Hematopoietic multipotent progenitor cell treated with erythropoietin and hydrocortisone succinate and interleukin-3 and kit ligand, for 8 days (in vitro differentiated cells): ENCODE data around the gene RFX5.
"Not testable (repeated sequence)": the region's sequence is repeated elsewhere in the genome, so short reads cannot be mapped to it uniquely, and the experiment has no call there.

Source experiments
- DNase-seq: peaks from one replicate; pipeline ENCODE4 v3.0.0-alpha.2; 2015

The RFX5 gene

DNA sequence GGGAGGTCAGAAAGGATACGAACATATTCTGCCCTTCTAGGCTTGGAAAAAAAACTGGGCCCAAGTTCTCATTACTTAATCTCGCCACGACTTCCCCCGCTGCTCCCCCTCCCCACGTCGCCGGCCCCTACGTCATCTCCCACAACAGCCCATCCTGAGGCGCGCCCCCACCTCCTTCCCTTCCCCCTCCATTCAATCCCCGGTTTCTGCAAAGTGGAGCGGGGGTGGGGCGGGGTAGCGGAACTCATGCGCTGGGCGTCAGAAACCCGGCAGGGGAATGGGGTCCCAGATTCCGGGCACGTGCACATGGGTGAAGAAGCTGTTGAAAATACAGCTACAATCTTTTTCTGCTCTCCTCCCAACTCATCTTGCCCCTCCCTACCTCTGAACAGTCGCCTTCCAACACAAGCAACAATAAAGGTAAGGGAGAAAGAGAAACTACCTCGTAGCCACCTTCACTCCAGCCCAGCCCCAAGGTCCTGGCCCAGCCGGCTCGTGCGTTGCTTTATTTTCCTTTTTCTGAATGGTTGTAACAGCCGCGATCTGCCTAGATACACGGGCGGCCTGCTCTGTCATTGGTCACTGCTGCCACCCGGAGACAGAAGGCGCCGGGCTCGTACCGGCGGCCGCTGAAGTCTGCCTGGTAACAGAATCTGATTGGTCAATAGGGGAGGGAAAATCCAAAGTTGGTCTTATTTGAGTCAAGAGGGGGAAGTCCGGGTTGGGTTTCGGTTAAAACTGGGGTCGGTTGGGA lies at the start of gene RFX5:
TSS of gene RFX5 (minus strand) at position 484 of the 754 bp plus-strand sequence. CDS start 932 bp downstream, outside the sequence.
- peak; percentile 98 for DNase-seq

DNA sequence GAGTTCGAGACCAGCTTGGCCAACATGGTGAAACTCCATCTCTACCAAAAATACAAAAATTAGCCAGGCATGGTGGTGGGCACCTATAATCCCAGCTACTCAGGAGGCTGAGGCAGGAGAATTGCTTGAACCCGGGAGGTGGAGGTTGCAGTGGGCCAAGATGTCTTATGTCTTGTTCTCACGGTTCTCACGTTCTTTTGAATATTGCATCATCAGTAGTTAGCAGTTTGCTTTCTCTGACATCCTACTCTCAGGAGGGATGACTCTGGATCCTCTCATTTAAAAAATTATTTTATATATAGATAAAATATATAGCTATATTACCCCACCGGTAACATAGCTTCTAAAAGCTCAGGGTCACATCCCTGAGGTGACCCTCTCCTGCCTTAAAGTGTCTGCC lies 49.2 kb upstream of the RFX5 start:
- DNase-seq = not testable (repeated sequence)

DNA sequence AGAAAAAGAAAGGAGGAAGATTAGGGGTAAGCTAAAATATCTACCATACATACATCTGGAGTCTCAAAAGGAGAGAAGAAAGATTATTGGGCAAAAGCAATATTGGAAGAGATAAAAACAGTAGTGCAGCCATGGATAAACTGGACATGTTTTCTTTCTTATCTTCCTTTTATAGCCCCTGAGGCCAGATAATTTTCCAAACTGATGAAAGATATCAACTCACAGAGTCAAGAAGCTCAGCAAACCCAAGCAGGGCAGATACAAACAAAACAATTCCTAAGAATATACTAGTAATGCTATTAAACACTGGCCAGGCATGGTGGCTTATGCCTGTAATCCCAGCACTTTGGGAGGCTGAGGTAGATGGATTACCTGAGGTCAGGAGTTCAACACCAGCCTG lies 46.5 kb upstream of the RFX5 start:
- DNase-seq = no peak

DNA sequence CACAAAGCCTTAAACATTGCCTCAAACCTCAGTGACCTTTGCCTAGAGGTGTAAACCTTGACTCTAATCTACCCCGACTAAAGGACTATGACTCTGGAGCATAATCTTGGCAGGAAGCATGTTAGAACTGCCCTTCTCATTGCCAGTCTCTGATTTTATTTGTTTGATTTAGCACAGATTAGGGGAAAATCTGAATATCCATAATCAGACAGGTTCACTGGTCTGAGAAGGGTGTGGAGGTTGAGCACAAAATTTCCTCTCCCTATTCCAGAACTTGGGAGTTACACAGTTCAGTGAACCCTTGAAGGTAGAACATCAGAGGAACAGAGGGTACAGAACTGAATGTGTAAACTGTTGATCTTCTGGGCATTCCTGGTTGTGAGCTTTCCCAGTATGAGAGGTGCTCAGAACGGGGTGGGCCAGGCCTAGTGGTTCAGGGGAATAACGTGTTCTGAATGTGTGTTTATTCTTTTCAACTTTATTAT lies 44.1 kb upstream of the RFX5 start:
- DNase-seq = no peak

DNA sequence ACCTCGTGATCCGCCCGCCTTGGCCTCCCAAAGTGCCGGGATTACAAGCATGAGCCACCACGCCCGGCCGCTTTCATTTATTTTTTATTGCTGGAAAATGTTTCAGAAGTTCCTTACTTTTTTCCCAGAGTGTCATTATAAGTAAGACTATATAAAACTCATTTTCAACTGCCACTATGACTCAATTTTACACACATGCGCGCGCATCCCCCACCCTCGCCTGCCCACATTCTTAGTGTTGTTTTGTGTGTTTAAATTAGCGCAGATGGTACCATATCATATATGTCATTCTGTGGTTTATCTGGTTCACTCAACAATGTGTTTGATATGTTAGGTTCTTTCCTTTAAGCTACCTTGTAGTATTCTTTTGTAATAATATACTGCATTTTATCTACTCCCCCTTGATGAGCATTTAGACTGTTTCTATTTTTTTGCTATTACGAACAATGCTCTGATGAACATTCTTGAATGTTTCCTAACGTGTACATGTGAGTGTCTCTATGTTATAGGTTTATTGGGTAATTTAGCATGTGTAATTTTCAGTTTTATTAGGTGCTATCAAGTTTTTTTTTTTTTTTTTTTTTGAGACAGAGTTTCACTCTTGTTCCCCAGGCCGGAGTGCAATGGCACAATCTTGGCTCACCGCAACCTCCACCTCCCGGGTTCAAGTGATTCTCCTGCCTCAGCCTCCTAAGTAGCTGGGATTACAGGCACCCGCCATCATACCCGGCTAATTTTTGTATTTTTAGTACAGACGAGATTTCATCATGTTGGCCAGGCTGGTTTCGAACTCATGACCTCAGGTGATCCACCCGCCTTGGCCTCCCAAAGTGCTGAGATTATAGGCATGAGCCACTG lies 43.4 kb upstream of the RFX5 start:
- DNase-seq = not testable (repeated sequence)

DNA sequence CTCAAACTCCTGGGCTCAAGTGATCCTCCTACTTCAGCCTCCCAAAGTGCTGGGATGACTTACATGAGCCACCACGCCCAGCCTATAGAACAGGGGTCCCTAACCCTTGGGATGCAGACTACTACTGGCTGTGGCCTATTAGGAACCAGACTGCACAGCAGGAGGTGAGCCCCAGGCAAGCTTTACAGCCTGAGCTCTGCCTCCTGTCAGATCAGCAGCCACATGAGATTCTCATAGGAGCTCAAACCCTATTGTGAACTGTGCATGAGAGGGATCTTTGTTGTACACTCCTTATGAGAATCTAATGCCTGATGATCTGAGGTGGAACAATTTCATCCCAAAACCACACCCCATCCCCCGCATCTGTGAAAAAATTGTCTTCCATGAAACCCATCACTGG lies 39.0 kb upstream of the RFX5 start:
- DNase-seq = no peak

DNA sequence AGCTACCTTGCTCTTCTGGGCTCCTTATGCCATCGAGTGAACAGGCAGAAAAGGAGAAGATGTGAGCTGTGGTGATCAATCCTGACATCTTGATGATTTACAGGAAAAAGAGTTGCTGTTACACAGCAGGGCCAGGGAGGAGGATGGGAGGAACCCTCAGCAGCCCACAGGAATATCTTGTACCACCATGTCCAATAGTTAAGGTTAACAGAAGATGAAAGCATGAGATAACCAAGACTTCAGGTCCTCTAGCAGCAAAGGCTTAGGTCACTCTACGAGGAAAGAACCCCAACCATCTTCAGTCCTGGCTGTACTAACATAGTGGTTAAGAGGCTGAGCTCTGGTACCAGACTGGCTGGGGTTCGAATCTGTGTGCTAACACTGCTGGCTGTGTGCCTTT lies 37.5 kb upstream of the RFX5 start:
- peak; percentile 55 for DNase-seq

DNA sequence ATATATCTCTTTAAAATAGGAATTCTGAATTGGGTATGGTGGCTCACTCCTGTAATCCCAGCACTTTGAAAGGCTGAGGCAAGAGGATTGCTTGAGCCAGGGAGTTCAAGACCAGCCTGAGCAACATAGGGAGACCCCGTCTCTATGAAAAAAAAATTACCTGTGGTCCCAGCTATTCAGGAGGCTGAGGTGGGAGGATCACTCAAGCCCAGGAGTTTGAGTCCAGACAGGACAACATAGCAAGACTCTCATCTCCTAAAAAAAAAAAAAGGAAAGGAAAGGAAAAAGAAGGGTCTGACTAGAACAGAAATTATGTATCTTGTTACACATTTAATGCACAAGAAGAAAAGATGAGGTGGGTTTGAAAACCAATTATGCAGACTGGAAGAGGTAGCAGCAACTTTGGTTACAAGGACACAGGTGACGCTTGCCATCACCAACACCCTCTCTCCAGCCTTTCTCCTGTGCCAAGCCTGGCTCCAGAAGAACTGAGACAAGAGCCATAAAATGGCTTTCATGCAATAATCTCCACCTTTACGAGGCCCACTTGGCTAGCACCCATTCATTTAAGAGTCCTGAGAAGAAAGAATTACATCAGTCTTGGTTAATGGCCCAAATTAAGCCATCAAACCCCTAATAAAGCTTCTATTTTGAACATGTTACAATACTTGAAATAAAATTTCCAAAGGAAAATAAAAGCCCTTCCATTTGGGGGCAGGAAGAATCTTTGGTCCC lies 30.3 kb upstream of the RFX5 start:
- DNase-seq = no peak

DNA sequence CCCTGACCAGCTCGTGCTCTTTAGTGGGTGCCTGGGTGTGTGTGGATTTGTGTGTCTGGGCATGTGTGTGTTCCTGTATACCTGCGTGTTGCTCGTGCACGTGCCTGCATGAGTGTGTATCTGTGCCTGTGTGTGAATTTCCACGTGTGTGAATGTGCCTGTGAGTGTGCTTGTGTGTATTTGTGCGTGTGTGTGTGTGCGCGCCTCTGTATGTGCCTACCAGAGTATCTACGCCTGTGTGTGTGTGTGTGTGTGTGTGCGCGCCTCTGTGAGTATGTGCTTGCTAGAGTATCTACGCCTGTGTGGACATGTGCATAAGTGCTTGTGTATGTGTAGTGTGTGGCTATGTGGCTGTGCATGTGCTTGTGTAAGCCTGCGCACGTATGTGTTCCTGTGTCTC lies 26.1 kb upstream of the RFX5 start:
- DNase-seq = no peak

DNA sequence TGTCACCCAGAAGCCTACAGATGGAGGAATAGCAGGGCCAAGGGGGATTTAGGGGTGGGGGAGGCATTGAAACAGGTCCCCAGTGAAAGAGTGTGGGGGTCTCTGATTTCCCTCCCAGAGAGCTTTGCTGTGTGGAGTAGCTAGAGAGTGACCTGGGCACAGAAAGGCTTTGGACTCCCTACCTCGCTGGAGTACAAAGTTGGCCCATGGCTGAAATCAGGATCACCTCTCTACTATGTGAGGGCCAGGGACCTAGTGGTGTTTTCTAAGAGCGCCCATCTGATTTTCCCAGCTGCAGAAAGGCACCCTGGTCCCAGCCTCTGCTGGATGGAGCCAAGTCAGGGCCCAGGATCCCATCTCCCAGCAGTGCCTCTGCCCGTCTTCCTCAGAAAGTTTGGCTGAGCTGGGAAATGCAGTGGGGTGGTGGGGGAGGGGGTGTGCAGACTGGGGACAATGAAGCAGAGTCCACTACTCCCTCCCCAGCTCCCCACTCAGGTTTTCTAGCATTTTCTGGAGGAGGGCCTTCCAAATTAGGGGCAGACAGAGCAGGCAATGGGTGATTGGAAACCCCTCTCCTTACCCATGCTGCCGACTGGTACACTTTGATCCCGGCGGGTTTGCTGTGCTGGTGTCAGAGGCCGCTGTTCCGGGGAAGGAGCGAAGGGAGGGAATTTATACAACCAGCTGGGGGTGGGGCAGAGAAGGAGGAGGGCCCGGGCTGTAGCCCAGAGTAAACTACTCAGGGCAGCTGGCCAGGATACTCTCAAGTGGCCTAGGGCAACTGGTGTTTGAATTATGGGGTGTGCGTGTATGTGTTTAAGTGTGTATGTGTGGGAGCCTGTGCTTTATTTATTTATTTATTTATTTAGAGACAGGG lies 25.2 kb upstream of the RFX5 start, which contains the start of gene SELENBP1:
TSS of gene SELENBP1 (minus strand) at position 648 of the 877 bp plus-strand sequence. CDS start at position 584, 64 bp downstream.
- peak; percentile 73 for DNase-seq

DNA sequence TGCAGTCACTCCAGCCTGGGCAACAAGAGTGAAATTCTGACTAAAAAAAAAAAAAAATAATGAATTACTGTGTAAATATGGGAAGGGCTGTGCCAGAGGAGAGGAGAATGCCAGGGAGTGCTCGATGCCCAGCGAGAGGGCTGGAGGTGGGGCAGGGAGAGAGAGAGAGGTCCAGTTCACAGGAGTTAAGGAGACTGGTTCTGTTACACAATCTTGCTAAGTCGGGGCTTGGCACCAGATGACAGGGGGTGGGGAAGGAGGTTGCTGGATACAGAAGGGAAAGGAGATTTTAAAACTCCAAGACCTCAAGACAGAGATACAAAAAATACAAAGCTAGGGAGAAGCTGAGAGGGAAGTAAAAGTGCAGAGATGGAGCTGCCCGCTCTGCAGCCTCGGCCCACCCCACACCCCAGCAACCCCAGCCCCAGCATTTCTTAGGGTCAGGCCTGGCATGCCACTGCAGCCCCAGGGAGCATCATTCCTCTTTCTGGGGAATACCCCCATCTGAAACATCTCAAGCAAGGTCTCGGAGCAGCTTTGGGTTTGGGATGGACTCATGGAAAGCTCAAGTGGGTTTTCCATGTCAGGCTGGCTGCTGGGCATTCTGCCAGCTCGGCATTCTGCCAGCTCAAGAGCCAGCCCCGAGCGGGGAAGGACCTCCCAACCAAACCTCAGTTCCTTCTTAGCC lies 24.5 kb upstream of the RFX5 start:
- peak; percentile 80 for DNase-seq

DNA sequence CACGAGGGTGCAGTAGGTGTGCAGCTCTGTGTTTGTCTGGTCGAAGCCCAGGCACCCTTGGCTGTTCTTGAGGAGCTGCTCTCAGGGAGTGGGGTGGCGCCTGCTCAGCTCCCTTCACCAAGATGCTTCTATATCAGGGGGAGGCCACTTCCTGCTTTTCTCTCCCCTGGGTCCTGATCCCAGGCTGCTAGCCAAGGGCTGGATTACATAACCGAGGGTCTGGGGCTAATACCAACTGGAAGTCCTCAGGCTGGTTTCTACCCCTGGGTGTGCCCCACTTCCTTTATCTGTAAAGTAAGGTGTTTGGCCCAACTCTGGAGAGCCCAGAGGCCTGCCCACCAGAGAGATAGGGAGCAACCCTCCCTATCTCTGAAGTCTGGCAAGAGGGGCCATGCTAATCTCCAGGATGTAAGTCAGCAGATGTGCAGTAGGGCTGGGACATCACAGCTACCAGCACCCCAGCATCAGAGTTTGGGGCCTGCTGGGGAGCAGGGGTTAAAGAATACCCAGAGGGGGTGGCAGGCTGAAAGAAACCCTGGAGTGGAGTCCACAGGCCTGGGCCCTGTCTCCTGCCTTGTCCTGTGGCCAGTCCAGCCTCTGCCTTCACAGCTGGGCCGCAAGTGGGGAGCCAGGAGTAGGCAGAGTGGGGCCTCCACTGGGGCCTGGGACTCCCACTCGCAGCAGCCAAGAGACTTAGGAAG lies 23.3 kb upstream of the RFX5 start:
- peak; percentile 100 for DNase-seq

DNA sequence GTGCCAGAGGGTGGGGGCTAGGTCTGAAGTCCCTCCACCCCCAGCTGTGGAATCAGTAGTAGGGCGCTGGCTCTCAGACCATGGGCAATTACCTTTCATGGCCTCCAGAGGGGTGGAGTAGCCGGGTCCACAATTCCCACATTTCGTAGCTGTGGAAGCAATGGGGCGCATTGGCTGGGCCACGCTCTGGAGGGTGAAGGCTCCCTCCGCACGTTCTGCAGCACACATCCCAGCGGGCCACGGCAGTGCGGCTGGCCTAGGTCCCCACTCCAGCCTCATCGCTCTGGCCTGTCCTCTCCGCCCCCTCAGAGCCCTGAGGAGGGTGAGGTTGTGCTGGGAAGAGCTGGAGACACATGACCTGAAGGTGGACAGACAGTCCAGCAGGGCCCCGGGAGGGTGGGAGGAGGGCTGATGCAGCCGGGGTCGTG lies 22.6 kb upstream of the RFX5 start:
- no peak for DNase-seq

DNA sequence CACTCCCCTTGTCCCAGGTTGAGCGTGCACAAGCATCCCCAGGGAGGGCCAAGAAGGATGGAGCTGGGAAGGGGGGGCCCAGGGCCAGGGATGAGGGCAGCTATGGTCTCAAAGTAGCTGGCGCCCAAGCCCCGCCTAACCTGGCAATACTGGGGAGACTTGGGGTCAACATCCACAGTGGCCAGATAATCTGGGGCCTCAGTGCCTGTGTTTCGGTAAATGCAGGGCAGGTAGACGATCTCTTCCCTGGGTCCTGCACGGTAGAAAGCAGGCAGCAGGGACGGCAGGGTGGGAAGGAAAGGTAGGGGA lies 22.2 kb upstream of the RFX5 start:
- no peak for DNase-seq

DNA sequence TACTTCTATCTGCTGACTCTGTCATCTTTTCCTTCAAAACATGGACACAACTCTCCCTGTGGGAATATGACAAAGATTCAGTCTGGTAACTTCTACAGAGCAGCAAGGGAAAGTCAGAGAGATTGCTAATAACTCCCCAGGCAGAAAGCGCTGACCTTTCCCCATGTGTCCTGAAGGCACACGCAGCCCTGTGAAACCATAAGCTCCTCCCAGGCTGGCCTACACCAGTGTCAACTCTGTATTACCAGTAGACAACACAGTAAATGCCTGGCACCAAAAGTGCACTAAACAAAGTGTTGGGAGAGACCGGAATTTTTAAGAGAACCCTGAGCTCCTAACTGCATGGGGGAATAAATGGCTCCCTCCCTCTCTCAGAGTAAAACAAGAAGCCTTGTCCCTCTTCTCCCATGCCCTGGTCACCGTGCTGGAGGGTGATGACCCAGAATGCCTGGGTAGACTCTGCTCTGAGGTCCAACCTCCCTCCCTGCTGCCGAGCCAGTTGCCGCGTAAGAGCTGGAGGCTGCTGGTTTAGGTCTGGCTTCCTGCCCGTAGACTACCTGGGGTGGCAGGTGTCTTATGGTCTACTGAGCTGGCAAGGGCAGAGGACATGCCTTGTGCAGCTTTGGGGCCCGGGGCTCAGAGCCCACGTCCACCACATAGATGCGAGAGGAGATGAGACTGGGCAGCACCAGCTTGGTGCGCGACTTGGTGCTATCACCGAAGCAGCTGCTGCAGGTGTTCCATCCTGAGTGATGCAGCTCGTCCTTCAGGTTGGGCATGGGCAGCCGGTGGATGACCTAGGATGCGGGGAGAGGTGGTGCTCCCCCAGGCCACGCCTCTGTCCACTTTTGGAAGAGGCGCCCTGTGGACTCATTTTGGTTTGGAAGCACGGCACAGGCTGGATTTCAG lies 21.6 kb upstream of the RFX5 start:
- no peak for DNase-seq

DNA sequence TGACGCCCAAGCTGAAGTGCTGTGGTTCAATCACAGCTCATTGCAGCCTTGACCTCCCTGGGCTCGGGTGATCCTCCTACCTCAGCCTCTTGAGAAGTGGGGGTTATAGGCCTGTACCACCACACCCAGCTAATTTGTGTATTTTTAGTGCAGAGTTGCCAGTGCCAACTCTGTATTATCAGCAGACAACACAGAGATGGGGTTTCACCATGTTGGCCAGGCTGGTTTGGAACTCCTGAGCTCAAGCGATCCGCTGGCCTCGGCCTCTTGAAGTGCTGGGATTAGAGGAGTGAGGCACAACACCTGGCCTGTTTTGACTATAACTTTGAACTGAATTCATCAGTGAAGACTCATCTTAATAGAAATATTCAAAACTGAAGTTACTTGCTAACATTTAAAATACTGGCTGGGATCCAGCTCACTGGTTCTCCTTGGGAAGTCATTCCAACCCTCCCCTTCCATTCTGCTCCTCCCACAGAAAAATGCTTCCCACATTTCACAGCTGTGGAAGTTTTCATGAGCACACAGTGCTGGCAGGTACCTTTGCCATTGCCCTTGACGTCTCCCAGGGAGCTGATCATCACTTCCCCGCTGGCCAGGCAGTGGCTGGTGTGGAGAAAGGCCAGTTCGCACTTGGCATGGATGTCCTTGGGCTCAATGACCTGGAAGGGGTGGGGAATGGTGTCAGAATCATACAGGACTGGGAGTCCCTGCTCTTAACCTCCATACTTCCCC lies 20.8 kb upstream of the RFX5 start:
- peak; percentile 85 for DNase-seq

DNA sequence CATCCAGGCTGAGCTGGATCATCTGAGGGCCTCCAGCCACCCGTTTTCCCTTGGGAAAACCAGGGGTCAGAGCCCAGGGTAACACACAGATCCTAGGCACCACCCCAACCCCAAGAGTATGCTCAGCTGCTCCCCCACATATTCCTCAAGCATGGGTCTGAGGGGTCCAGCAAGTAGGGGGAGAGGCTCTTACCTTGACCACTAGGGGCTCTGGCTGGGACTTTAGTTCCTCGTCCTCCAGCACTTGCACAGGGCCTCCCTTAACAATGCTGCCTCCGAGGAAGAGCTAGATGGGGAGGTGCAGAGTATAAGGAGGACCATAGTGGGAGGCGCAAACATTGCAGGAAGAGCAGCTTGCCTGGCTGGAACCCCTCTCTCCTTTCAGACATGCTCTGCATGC lies 17.9 kb upstream of the RFX5 start:
- DNase-seq = no peak

DNA sequence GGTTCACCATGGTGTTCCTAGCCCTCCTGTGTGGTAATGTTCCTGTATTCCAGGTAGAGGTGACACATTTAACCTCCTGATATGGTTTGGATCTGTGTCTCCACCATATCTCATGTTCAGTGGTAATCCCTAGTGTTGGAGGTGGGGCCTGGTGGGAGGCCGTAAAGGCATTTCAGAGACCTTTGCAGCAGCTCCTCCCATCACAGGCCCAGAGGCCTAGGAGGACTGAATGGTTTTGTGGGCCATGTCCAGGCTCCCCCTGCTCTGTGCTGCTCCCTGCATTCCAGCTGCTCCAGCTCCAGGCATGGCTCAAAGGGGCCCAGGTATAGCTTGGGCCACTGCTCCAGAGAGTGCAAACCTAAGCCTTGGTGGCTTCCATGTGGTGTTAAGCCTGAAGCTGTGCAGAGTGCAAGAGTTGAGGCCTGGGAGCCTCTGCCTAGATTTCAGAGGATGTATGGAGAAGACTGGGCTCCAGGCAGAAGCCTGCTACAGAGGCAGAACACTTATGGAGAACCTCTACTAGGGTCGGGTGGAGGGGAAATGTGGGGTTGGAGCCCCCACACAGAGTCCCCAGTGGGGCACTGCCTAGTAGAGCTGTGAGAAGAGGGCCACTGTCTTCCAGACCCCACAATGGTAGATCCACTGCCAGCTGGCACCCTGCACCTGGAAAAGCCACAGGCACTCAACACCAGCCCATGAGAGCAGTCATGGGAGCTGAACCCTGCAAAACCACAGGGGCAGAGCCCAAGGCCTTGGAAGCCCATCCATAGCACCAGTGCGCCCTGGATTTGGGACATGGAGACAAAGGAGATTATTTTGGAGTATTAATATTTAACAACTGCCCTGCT lies 15.5 kb upstream of the RFX5 start:
- no peak for DNase-seq
